IMR-90 (cell line): ENCODE results near the gene SLC39A3. TPM values are rescaled to one million over a fixed set of nuclear protein-coding genes. Genes with fewer than 3 reads are reported as not detected.

Experiments
- ATAC-seq: fragments of 200-7000 bp; cut with Tn5 transposase; 2 replicates; pipeline ENCODE4 v1.9.1; 2020; ENCODE audit warnings: low read depth, mild to moderate bottlenecking, moderate library complexity
- BruUV-seq: library from RNA; stranded (reverse); fragments of 400-500 nt; replicated peaks from 2 replicates; lab custom pipeline; 2021; lab: Mats Ljungman, UMichigan
- CTCF ChIA-PET: fragments of 300-600 bp; formaldehyde crosslinking; extraction: SDS; loops from one replicate; lab custom pipeline; 2021; ENCODE audit warnings: antibody characterized with exemption; lab: Yijun Ruan, JAX
- POLR2A ChIA-PET: fragments of 300-600 bp; sonication (Branson Sonifier 250); formaldehyde crosslinking; loops from one replicate; lab custom pipeline; 2022; ENCODE audit warnings: antibody characterized with exemption; ENCODE audit not compliant: unreplicated experiment; lab: Charles Lee
- DNase-seq: peaks from one replicate; pipeline ENCODE4 v3.0.0; 2013
- H2AFZ ChIP-seq: replicated peaks from 2 replicates; pipeline ENCODE3; 2013; ENCODE audit warnings: low read length, mild to moderate bottlenecking; ENCODE audit not compliant: poor library complexity
- H2AK5ac ChIP-seq: 2 replicates; pipeline ENCODE4 v1.6.1; 2013; ENCODE audit warnings: low read depth, low read length, inconsistent platforms
- H2AK9ac ChIP-seq: replicated peaks from 2 replicates; pipeline ENCODE3; 2013; ENCODE audit warnings: mild to moderate bottlenecking, low read depth, low read length, moderate library complexity; ENCODE audit not compliant: poor library complexity
- H2BK120ac ChIP-seq: 2 replicates; pipeline ENCODE4 v1.6.1; 2013; ENCODE audit warnings: low read depth, low read length, inconsistent platforms
- H2BK15ac ChIP-seq: 3 replicates; pipeline ENCODE4 v1.6.1; 2013; ENCODE audit warnings: low read depth, low read length, inconsistent platforms
- H2BK20ac ChIP-seq: 2 replicates; pipeline ENCODE4 v1.6.1; 2013; ENCODE audit warnings: low read depth, mild to moderate bottlenecking, inconsistent platforms, low read length, moderate library complexity
- H2BK5ac ChIP-seq: 2 replicates; pipeline ENCODE4 v1.6.1; 2013; ENCODE audit warnings: mild to moderate bottlenecking, low read depth, low read length, inconsistent platforms; ENCODE audit not compliant: poor library complexity, severe bottlenecking
- H3K14ac ChIP-seq: replicated peaks from 2 replicates; pipeline ENCODE4 v1.6.1; 2013; ENCODE audit warnings: low read depth, low read length, inconsistent platforms
- H3K18ac ChIP-seq: 2 replicates; pipeline ENCODE4 v1.6.1; 2013; ENCODE audit warnings: low read depth, low read length, control low read depth
- H3K23ac ChIP-seq: 2 replicates; pipeline ENCODE4 v1.6.1; 2013; ENCODE audit warnings: low read depth, low read length, inconsistent platforms
- H3K27ac ChIP-seq: 2 replicates; pipeline ENCODE4 v1.5.1; 2013; ENCODE audit warnings: mild to moderate bottlenecking, control low read depth, low read length; ENCODE audit not compliant: insufficient read depth
- H3K27me3 ChIP-seq: 2 replicates; pipeline ENCODE4 v1.6.1; 2013; ENCODE audit warnings: low read length; ENCODE audit not compliant: control insufficient read depth, insufficient read depth
- H3K36me3 ChIP-seq: 2 replicates; pipeline ENCODE4 v1.6.1; 2013; ENCODE audit warnings: low read length, mixed read lengths; ENCODE audit not compliant: control insufficient read depth, insufficient read depth
- H3K4ac ChIP-seq: 2 replicates; pipeline ENCODE4 v1.6.1; 2013; ENCODE audit warnings: low read depth, low read length, inconsistent platforms
- H3K4me1 ChIP-seq: 2 replicates; pipeline ENCODE4 v1.6.1; 2013; ENCODE audit warnings: low read length, mixed read lengths; ENCODE audit not compliant: control insufficient read depth, insufficient read depth
- H3K4me2 ChIP-seq: 2 replicates; pipeline ENCODE4 v1.6.1; 2013; ENCODE audit warnings: low read depth, mild to moderate bottlenecking, control low read depth, low read length, moderate library complexity
- H3K4me3 ChIP-seq: 2 replicates; pipeline ENCODE4 v1.5.1; 2013; ENCODE audit warnings: low read depth, mild to moderate bottlenecking, control low read depth, low read length, moderate library complexity; ENCODE audit not compliant: insufficient read depth
- H3K56ac ChIP-seq: 2 replicates; pipeline ENCODE4 v1.6.1; 2013; ENCODE audit warnings: low read length, inconsistent platforms; ENCODE audit not compliant: insufficient read depth; ENCODE audit errors: extremely low read depth
- H3K79me1 ChIP-seq, 2 experiments: 2 replicates each; pipeline ENCODE4 v1.6.1; 2013; ENCODE audit warnings: low read length in 2 of 2, inconsistent platforms in 1 of 2, low read depth in 1 of 2
- H3K9ac ChIP-seq: 2 replicates; pipeline ENCODE4 v1.6.1; 2013; ENCODE audit warnings: low read depth, low read length, control low read depth
- H3K9me1 ChIP-seq: 2 replicates; pipeline ENCODE4 v1.6.1; 2013; ENCODE audit warnings: low read length, inconsistent platforms; ENCODE audit not compliant: insufficient read depth
- H3K9me3 ChIP-seq: 2 replicates; pipeline ENCODE4 v1.6.1; 2013; ENCODE audit warnings: low read length; ENCODE audit not compliant: control insufficient read depth, insufficient read depth
- H4K20me1 ChIP-seq: 2 replicates; pipeline ENCODE4 v1.6.1; 2013; ENCODE audit warnings: low read length, inconsistent platforms; ENCODE audit not compliant: insufficient read depth
- H4K5ac ChIP-seq: 2 replicates; pipeline ENCODE4 v1.6.1; 2013; ENCODE audit warnings: mild to moderate bottlenecking, low read depth, low read length, control low read depth
- H4K8ac ChIP-seq, 2 experiments: 2 replicates each; pipeline ENCODE4 v1.6.1; 2013; ENCODE audit warnings: low read depth in 2 of 2, low read length in 2 of 2, control low read depth in 1 of 2, inconsistent platforms in 1 of 2
- H4K91ac ChIP-seq: 2 replicates; pipeline ENCODE4 v1.6.1; 2013; ENCODE audit warnings: low read depth, low read length, inconsistent platforms; ENCODE audit not compliant: insufficient read depth
- CHD1 ChIP-seq: IDR thresholded peaks from 2 replicates; pipeline ENCODE4 v1.6.1; 2012; ENCODE audit warnings: low read depth, low read length, improper control_type of control experiment
- MAZ ChIP-seq: IDR thresholded peaks from 2 replicates; pipeline ENCODE4 v1.6.1; 2012; ENCODE audit warnings: low read depth, mild to moderate bottlenecking, low read length, improper control_type of control experiment, moderate library complexity, borderline replicate concordance
- RAD21 ChIP-seq: IDR thresholded peaks from 2 replicates; pipeline ENCODE4 v1.6.1; 2012; ENCODE audit warnings: low read length, improper control_type of control experiment
- WGBS, 2 experiments: methylation state at CpG; one replicate each; pipeline versions ENCODE4 v1.1.5 to v1.1.7; 2013; ENCODE audit warnings: missing lambda C conversion rate in 2 of 2; ENCODE audit not compliant: insufficient read length in 1 of 2; ENCODE audit errors: extremely low coverage in 2 of 2; 5-methylcytosine and 5-hydroxymethylcytosine counted together
- dilution Hi-C: fragments of 300-500 bp; cut with HindIII; formaldehyde crosslinking; loops from one replicate; pipeline ENCODE4 v1.14.3; 2018; ENCODE audit warnings: low sequenced_read_pairs; ENCODE audit not compliant: unreplicated experiment
- in situ Hi-C: fragments of 300-500 bp; cut with MboI; formaldehyde crosslinking; loops from 3 replicates; pipeline ENCODE4 v1.14.3; 2019; ENCODE audit warnings: low sequenced_read_pairs, inconsistent platforms, mixed read lengths
- intact Hi-C: fragments of 100-400 bp; cut with micrococcal nuclease; formaldehyde crosslinking; loops from 2 replicates; pipeline ENCODE4 v1.10.0; 2022
- polyA plus RNA-seq, 3 experiments: library from polyadenylated mRNA; depleted of rRNA; stranded (reverse); fragments of >200 nt; gene quantifications; 2 replicates each; pipeline ENCODE4 v1.2.3, GENCODE V29; 2012; ENCODE audit warnings: low replicate concordance in 1 of 3
- total RNA-seq: library from RNA; depleted of rRNA; stranded (reverse); fragments of >200 nt; gene quantifications from 2 replicates; pipeline ENCODE4 v1.2.3, GENCODE V29; 2012
- TF ChIP-seq, protein P1 (sequence below): conservative IDR thresholded peaks from 2 replicates; pipeline ENCODE4 v1.5.1; 2012; ENCODE audit warnings: mild to moderate bottlenecking, low read depth, low read length, improper control_type of control experiment

SLC39A3 gene
- total and polyA plus RNA-seq, 2 of the 4 experiments (the other 2 are of a cell fraction) = 12.4 to 38.2 TPM

DNA sequence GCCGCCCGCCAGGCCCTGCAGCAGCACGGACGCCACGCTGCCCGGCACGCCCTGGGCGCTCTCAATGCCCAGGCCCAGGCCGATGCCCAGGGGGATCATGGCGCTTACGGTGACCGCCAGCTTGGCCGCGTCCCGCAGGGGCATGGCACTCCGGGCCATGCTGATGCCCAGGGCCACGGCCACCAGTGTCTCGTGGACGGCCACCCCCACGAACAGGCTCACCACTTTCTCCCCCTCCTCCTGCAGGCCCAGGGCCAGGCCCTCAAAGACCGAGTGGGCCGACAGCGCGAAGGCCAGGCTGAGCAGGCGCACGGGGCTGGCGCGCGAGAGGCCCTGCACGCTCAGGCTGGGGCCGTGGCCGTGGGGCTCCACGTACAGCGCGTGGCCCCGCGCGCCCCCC is 6.9 kb downstream of the SLC39A3 start:
- Histone ChIP-seq H3K4me1 (no peaks in the 10 kb centered on the region), H3K9ac (no peak overlapping the region), H2AK9ac (no peak overlapping the region), H4K8ac (no peak overlapping the region), H3K79me1 (peaks cover 0 to 18% of the 10 kb centered on the region in 2 experiments; a peak in 2 of 4 replicates), H3K27ac (no peak overlapping the region), H3K4ac (no peak overlapping the region), H3K9me1 (0 out of 2 replicates have a peak, but pooled peaks cover 2% of the 10 kb centered on the region), H3K4me2 (no peak overlapping the region), H2BK15ac (no peak overlapping the region), H4K5ac (no peak overlapping the region), H3K14ac (no peak overlapping the region), H3K27me3 (peaks cover under 1% of the 10 kb centered on the region; the same call in 1 of the 2 replicates), H4K20me1 (no peaks in the 10 kb centered on the region; the same call in none of the 2 replicates), H3K4me3 (no peak overlapping the region), H3K23ac (no peak overlapping the region), H2AFZ (no peak overlapping the region), H3K9me3 (no peaks in the 10 kb centered on the region; the same call in 1 of the 2 replicates), H4K91ac (no peak overlapping the region), H3K36me3 (peaks cover 29% of the 10 kb centered on the region), H2AK5ac (no peak overlapping the region), H2BK20ac (no peak overlapping the region), H3K56ac (no peak overlapping the region), H2BK5ac (no peak overlapping the region), H2BK120ac (no peak overlapping the region), H3K18ac (no peak overlapping the region)
- no peak for DNase-seq
- BruUV-seq = no TSS peak
- CTCF ChIA-PET = interaction anchor here (0.7 kb wide), 1 partner anchor 185 kb away, joined by 3 read pairs; no protein-coding TSS in a partner anchor
- dilution Hi-C loops = no loop called here
- WGBS, 2 experiments = 96% methylated on average over 29 of the region's 38 CpGs; no CpG with 5 or more reads in 1 of the 2 experiments
- intact Hi-C loops = no loop called here
- in situ Hi-C loops = no loop called here
- no peak for ATAC-seq
- POLR2A ChIA-PET = no interaction called here
- TF ChIP-seq RAD21 = no peak
- no peak for TF ChIP-seq MAZ
- TF ChIP-seq CHD1 = no peak
- TF ChIP-seq, protein P1, sequence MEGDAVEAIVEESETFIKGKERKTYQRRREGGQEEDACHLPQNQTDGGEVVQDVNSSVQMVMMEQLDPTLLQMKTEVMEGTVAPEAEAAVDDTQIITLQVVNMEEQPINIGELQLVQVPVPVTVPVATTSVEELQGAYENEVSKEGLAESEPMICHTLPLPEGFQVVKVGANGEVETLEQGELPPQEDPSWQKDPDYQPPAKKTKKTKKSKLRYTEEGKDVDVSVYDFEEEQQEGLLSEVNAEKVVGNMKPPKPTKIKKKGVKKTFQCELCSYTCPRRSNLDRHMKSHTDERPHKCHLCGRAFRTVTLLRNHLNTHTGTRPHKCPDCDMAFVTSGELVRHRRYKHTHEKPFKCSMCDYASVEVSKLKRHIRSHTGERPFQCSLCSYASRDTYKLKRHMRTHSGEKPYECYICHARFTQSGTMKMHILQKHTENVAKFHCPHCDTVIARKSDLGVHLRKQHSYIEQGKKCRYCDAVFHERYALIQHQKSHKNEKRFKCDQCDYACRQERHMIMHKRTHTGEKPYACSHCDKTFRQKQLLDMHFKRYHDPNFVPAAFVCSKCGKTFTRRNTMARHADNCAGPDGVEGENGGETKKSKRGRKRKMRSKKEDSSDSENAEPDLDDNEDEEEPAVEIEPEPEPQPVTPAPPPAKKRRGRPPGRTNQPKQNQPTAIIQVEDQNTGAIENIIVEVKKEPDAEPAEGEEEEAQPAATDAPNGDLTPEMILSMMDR = no peak
